GM23338 (cell line): ENCODE measurements around the gene TMEM63B. TPM values are rescaled to one million over a fixed set of nuclear protein-coding genes. Genes with fewer than 3 reads are reported as not detected.

Experiments used
- ATAC-seq: fragments of 200-7000 bp; cut with Tn5 transposase; 3 replicates; pipeline ENCODE4 v1.9.1; 2020
- DNase-seq: peaks from one replicate; pipeline ENCODE4 v3.0.0-alpha.2; 2015; ENCODE audit warnings: low spot score
- H2AFZ ChIP-seq: fragments of 200-600 bp; sonication (generic); 2 replicates; pipeline ENCODE4 v1.8.0; 2016; ENCODE audit warnings: antibody characterized with exemption, mild to moderate bottlenecking, moderate library complexity
- H3F3A ChIP-seq: fragments of 200-600 bp; sonication (generic); replicated peaks from 2 replicates; pipeline ENCODE4 v1.8.0; 2017; ENCODE audit warnings: antibody characterized with exemption, mixed run types, low read depth
- H3K27ac ChIP-seq: fragments of 200-600 bp; sonication (generic); 2 replicates; pipeline ENCODE4 v1.6.1; 2016; ENCODE audit warnings: low read depth
- H3K27me3 ChIP-seq: fragments of 200-600 bp; sonication (generic); 2 replicates; pipeline ENCODE4 v1.8.0; 2016; ENCODE audit warnings: mild to moderate bottlenecking, mixed run types, moderate library complexity; ENCODE audit not compliant: insufficient read depth
- H3K36me3 ChIP-seq: fragments of 200-600 bp; sonication (generic); 2 replicates; pipeline ENCODE4 v1.8.0; 2016; ENCODE audit warnings: mild to moderate bottlenecking; ENCODE audit not compliant: insufficient read depth
- H3K4me1 ChIP-seq: fragments of 200-600 bp; sonication (generic); 2 replicates; pipeline ENCODE4 v1.8.0; 2016; ENCODE audit warnings: mild to moderate bottlenecking, moderate library complexity; ENCODE audit not compliant: insufficient read depth
- H3K4me2 ChIP-seq: fragments of 200-600 bp; sonication (generic); 2 replicates; pipeline ENCODE4 v1.7.1; 2017; ENCODE audit warnings: mixed run types
- H3K4me3 ChIP-seq: fragments of 200-600 bp; sonication (generic); 2 replicates; pipeline ENCODE4 v1.6.1; 2016; ENCODE audit warnings: mixed run types
- H3K79me2 ChIP-seq: fragments of 200-600 bp; sonication (generic); replicated peaks from 2 replicates; pipeline ENCODE4 v1.8.0; 2017; ENCODE audit warnings: mild to moderate bottlenecking; ENCODE audit not compliant: insufficient read depth
- H3K9me2 ChIP-seq: fragments of 200-600 bp; sonication (generic); 2 replicates; pipeline ENCODE4 v1.8.0; 2017; ENCODE audit not compliant: insufficient read depth
- H4K20me1 ChIP-seq: fragments of 200-600 bp; sonication (generic); replicated peaks from 2 replicates; pipeline ENCODE4 v1.8.0; 2017; ENCODE audit warnings: mild to moderate bottlenecking; ENCODE audit not compliant: insufficient read depth
- H3K27ac Mint-ChIP-seq: 2 replicates; pipeline ENCODE4 v1.8.0; 2020; ENCODE audit warnings: inconsistent platforms, mild to moderate bottlenecking, moderate library complexity, mixed read lengths
- H3K27me3 Mint-ChIP-seq: 3 replicates; pipeline ENCODE4 v1.8.0; 2022; ENCODE audit warnings: low read depth, mild to moderate bottlenecking, moderate library complexity, mixed read lengths, inconsistent platforms; ENCODE audit not compliant: insufficient read depth, poor library complexity
- H3K36me3 Mint-ChIP-seq: 3 replicates; pipeline ENCODE4 v1.8.0; 2021; ENCODE audit warnings: low read depth, mild to moderate bottlenecking, inconsistent platforms, moderate library complexity, mixed read lengths
- H3K4me1 Mint-ChIP-seq: 3 replicates; pipeline ENCODE4 v1.8.0; 2020; ENCODE audit warnings: mild to moderate bottlenecking, inconsistent platforms, mixed read lengths
- H3K4me3 Mint-ChIP-seq: 3 replicates; pipeline ENCODE4 v1.8.0; 2021; ENCODE audit warnings: moderate library complexity, mild to moderate bottlenecking, inconsistent platforms, mixed read lengths
- H3K9me3 Mint-ChIP-seq: 3 replicates; pipeline ENCODE4 v1.8.0; 2020; ENCODE audit warnings: moderate library complexity, mild to moderate bottlenecking, inconsistent platforms, mixed read lengths
- ETS1 ChIP-seq: IDR thresholded peaks from 2 replicates; pipeline ENCODE4 v1.6.1; 2016; ENCODE audit warnings: antibody characterized with exemption
- ZNF331 ChIP-seq: fragments of 250-450 bp; sonication (Bioruptor Pico); IDR thresholded peaks from 2 replicates; pipeline ENCODE4 v1.5.0; 2020; ENCODE audit warnings: low read depth, mild to moderate bottlenecking, moderate library complexity
- polyA plus RNA-seq: library from polyadenylated mRNA; unstranded; fragments of >200 nt; fragmentation: Nextera tagmentation; extraction: Ambion mirVana; gene quantifications from 2 replicates; pipeline ENCODE4 v1.2.1, GENCODE V29; 2016
- total RNA-seq: library from RNA; depleted of rRNA; stranded (reverse); fragments of >200 nt; shearing (Covaris generic); gene quantifications from 2 replicates; pipeline ENCODE4 v1.2.3, GENCODE V29; 2014
- TF ChIP-seq, protein P1 (sequence below): fragments of 250-450 bp; sonication (Bioruptor Pico); IDR thresholded peaks from 2 replicates; pipeline ENCODE4 v1.5.0; 2020; ENCODE audit warnings: mild to moderate bottlenecking, moderate library complexity

TMEM63B gene
- total and polyA plus RNA-seq, 2 experiments from 2014 or later, result 10.1 to 36.0 TPM

DNA sequence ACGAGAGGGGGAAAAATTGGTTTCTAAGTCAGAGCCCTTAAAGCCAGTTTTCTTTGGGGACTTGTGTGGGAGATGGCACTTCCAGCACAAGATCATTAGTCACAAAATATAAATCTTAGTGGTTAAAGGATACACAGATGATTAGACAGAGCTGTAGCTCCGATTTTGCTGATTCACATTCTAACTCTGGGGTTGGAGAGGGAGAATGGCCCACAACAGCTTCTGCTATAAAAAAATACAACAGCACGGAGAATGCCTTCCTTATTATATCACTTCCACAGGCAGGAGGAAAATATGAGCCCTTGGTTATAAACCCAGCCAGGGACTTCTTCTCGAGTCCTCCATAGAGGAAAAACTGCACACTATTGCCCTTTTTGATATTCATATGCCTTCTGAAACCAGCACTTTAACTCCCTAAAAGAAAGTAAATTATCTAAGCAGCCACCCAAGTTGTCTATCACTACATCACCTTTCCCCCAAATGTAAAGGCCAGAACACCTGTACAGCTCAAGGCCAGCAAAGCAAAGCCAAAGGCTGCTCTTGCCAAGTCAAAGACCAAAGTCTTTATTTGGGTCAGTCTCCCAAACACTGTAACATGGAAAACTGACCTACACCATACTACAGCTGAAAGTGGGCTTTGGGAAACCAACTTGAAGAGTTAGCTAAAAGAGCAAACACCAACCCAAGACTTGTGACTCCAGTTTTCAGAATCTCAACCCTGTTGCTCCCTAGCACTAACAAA lies 10.5 kb upstream of the TMEM63B start (continued):
- TF ChIP-seq, protein P1, sequence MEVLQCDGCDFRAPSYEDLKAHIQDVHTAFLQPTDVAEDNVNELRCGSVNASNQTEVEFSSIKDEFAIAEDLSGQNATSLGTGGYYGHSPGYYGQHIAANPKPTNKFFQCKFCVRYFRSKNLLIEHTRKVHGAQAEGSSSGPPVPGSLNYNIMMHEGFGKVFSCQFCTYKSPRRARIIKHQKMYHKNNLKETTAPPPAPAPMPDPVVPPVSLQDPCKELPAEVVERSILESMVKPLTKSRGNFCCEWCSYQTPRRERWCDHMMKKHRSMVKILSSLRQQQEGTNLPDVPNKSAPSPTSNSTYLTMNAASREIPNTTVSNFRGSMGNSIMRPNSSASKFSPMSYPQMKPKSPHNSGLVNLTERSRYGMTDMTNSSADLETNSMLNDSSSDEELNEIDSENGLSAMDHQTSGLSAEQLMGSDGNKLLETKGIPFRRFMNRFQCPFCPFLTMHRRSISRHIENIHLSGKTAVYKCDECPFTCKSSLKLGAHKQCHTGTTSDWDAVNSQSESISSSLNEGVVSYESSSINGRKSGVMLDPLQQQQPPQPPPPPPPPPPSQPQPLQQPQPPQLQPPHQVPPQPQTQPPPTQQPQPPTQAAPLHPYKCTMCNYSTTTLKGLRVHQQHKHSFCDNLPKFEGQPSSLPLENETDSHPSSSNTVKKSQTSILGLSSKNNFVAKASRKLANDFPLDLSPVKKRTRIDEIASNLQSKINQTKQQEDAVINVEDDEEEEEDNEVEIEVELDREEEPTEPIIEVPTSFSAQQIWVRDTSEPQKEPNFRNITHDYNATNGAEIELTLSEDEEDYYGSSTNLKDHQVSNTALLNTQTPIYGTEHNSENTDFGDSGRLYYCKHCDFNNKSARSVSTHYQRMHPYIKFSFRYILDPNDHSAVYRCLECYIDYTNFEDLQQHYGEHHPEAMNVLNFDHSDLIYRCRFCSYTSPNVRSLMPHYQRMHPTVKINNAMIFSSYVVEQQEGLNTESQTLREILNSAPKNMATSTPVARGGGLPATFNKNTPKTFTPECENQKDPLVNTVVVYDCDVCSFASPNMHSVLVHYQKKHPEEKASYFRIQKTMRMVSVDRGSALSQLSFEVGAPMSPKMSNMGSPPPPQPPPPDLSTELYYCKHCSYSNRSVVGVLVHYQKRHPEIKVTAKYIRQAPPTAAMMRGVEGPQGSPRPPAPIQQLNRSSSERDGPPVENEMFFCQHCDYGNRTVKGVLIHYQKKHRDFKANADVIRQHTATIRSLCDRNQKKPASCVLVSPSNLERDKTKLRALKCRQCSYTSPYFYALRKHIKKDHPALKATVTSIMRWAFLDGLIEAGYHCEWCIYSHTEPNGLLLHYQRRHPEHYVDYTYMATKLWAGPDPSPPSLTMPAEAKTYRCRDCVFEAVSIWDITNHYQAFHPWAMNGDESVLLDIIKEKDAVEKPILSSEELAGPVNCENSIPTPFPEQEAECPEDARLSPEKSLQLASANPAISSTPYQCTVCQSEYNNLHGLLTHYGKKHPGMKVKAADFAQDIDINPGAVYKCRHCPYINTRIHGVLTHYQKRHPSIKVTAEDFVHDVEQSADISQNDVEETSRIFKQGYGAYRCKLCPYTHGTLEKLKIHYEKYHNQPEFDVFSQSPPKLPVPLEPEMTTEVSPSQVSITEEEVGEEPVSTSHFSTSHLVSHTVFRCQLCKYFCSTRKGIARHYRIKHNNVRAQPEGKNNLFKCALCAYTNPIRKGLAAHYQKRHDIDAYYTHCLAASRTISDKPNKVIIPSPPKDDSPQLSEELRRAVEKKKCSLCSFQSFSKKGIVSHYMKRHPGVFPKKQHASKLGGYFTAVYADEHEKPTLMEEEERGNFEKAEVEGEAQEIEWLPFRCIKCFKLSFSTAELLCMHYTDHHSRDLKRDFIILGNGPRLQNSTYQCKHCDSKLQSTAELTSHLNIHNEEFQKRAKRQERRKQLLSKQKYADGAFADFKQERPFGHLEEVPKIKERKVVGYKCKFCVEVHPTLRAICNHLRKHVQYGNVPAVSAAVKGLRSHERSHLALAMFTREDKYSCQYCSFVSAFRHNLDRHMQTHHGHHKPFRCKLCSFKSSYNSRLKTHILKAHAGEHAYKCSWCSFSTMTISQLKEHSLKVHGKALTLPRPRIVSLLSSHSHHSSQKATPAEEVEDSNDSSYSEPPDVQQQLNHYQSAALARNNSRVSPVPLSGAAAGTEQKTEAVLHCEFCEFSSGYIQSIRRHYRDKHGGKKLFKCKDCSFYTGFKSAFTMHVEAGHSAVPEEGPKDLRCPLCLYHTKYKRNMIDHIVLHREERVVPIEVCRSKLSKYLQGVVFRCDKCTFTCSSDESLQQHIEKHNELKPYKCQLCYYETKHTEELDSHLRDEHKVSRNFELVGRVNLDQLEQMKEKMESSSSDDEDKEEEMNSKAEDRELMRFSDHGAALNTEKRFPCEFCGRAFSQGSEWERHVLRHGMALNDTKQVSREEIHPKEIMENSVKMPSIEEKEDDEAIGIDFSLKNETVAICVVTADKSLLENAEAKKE (CRISPR knock-in tag), result no peak
- TF ChIP-seq ETS1 (no peak), ZNF331 (CRISPR knock-in tag) (no peak)

GRCh38 chr6:44117397-44118128 lies 9.8 kb upstream of the TMEM63B start:
- Mint-ChIP-seq H3K27me3 (peaks cover 2% of the 10 kb centered on the region), H3K4me1 (peaks cover 38% of the 10 kb centered on the region), H3K36me3 (peaks cover 20% of the 10 kb centered on the region), H3K9me3 (no peaks in the 10 kb centered on the region), H3K27ac (no peak overlapping the region; the same call in 1 of the 2 replicates), H3K4me3 (no peak overlapping the region)
- H4K20me1 ChIP-seq, result peaks cover 72% of the 10 kb centered on the region
- H2AFZ ChIP-seq, result no peak overlapping the region
- peak overlapping the region; percentile 74; the same call in 1 of the 2 replicates for H3K27ac ChIP-seq
- H3K4me1 ChIP-seq, result peaks cover 45% of the 10 kb centered on the region
- DNase-seq (no peak), ATAC-seq (no peak)
- no peak overlapping the region for H3K4me2 ChIP-seq
- H3F3A ChIP-seq, result 0 out of 2 replicates have a peak, but pooled peaks cover 3% of the 10 kb centered on the region
- H3K9me2 ChIP-seq, result no peaks in the 10 kb centered on the region
- peaks cover 91% of the 10 kb centered on the region for H3K79me2 ChIP-seq
- no peaks in the 10 kb centered on the region for H3K27me3 ChIP-seq
- peaks cover 17% of the 10 kb centered on the region for H3K36me3 ChIP-seq
- H3K4me3 ChIP-seq, result no peak overlapping the region
- TF ChIP-seq, protein P1 (CRISPR knock-in tag), result no peak
